Esophagus squamous epithelium (tissue), 5 donors: ENCODE results near the gene ATG14. TPM values are rescaled to one million over a fixed set of nuclear protein-coding genes. Genes with fewer than 3 reads are reported as not detected.
"Not testable (repeated sequence)": the region's sequence is repeated elsewhere in the genome, so short reads cannot be mapped to it uniquely, and the experiment has no call there.

Source experiments
- DNase-seq: peaks from one replicate; lab custom pipeline; 2025; lab: John Stamatoyannopoulos, UW
- H3K27ac ChIP-seq, 4 donors: fragments of 200-600 bp; sonication (generic); one replicate each; pipeline ENCODE4 v1.5.1; 2016 to 2019; ENCODE audit warnings: mild to moderate bottlenecking in 1 of 4
- H3K27me3 ChIP-seq, 4 donors: fragments of 200-600 bp; sonication (generic); 1 replicate in 3 of 4; 2 replicates in 1 of 4; pipeline versions ENCODE4 v1.5.1 to v1.6.0; 2017 to 2021; ENCODE audit warnings: antibody characterized with exemption in 1 of 4
- H3K36me3 ChIP-seq, 3 donors: fragments of 200-600 bp; sonication (generic); one replicate each; pipeline ENCODE4 v1.5.1; 2016 to 2019
- H3K4me1 ChIP-seq, 3 donors: fragments of 200-600 bp; sonication (generic); one replicate each; pipeline ENCODE4 v1.5.1; 2017 to 2019
- H3K4me3 ChIP-seq, 4 donors: fragments of 200-600 bp; sonication (generic); 1 replicate in 3 of 4; 2 replicates in 1 of 4; pipeline ENCODE4 v1.5.1; 2016 to 2019; ENCODE audit warnings: mild to moderate bottlenecking in 2 of 4, moderate library complexity in 1 of 4
- H3K9me3 ChIP-seq, 3 donors: fragments of 200-600 bp; sonication (generic); one replicate each; pipeline ENCODE4 v1.5.1; 2016 to 2019
- CTCF ChIP-seq, 6 experiments: fragments of 450-650 bp in 4 of 6; fragments of 200-600 bp in 2 of 6; sonication (generic) in 2 of 6; IDR thresholded peaks; one replicate each; pipeline ENCODE4 v1.5.1; 2016 to 2019; ENCODE audit warnings: antibody characterized with exemption in 6 of 6, mild to moderate bottlenecking in 4 of 6, moderate library complexity in 4 of 6
- POLR2A ChIP-seq, 4 donors: fragments of 450-650 bp; IDR thresholded peaks; one replicate each; pipeline ENCODE4 v1.6.1; 2017; ENCODE audit warnings: antibody characterized with exemption in 4 of 4, mild to moderate bottlenecking in 4 of 4, moderate library complexity in 3 of 4
- WGBS, 2 donors: methylation state at CpG; one replicate each; pipeline ENCODE4 v1.1.5; 2018; 5-methylcytosine and 5-hydroxymethylcytosine counted together
- intact Hi-C: fragments of 100-400 bp; cut with DNase I; formaldehyde crosslinking; loops from one replicate; pipeline ENCODE4 v1.15.0; 2022
- total RNA-seq, 4 donors: library from RNA; depleted of rRNA; stranded (reverse); fragments of >200 nt; gene quantifications; one replicate each; pipeline ENCODE4 v1.1.0, GENCODE V29; 2016
- donor health status: DM: yes; HTN: yes; CAD: no.

Gene ATG14
- total RNA-seq, 4 donors from 2014 or later, result 4.6 to 12.8 (median 7.5) TPM

DNA sequence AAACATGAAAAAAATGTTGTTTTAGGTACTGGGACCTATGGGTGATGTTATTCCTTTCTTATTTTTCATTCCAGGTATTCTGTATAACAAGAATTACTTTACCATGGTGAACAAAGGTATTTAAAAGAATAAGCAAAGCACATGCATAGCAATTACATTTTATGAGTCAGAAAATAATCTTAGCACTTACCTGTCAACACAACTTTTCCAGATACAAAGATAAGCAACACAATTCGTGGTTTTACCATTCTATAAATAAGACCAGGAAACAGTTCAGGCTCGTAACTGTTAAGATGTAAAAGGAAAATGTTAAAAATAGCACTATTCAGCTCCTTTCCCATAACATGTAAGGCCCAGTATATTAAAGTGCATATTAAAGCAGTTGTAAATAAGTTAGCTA is 12.3 kb upstream of the ATG14 start:
- Histone ChIP-seq H3K9me3 (no peaks in the 10 kb centered on the region), H3K36me3 (no peaks in the 10 kb centered on the region), H3K27ac (no peak overlapping the region), H3K4me1 (peaks cover 0 to 4% (median 0%) of the 10 kb centered on the region in 3 donors), H3K27me3 (no peaks in the 10 kb centered on the region), H3K4me3 (no peak overlapping the region)
- WGBS, 2 donors, result 24 to 36% methylated on average over 2 of the region's 2 CpGs
- no peak for TF ChIP-seq POLR2A (IDR thresholded peaks at IDR 0.05)
- no peak for TF ChIP-seq CTCF (IDR thresholded peaks at IDR 0.05)
- no peak for DNase-seq
- intact Hi-C loops, result no loop called here

DNA sequence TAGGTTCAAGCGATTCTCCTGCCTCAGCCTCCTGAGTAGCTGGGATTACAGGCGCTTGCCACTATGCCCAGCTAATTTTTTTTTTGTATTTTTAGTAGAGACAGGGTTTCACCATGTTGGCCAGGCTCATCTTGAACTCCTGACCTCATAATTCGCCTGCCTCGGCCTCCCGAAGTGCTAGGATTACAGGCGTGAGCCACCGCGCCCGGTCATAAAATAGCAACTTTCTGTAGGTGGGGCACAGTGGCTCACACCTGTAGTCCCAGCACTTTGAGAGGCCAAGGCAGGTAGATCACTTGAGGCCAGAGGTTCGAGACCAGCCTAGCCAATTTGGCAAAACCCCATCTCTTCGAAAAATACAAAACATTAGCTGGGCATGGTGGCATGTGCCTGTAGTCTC is 10.7 kb upstream of the ATG14 start:
- H3K36me3 ChIP-seq, intact Hi-C loops: not testable (repeated sequence)
- WGBS, 2 donors, result 91 to 94% methylated on average over 3 to 11 of the region's 11 CpGs

DNA sequence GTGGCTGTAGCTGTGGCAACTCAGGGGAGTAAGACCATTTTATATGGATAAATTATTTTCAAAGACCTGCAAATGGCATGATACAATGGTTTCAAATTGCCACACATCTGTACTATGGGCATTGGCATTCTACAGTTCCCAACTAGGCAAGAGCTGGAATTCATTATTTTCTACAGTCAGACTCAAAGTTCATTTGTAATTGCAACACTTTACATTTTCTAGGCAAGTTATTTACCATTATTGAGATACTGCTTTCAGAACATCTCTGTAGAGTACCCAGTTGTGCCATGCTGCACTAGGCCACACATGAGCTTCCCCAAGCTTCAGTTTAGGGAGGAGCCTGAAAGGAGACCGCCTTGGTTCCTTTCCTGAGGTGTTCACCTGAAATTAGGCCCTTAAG is 8.0 kb upstream of the ATG14 start:
- no peaks in the 10 kb centered on the region for H3K27me3 ChIP-seq
- no peak overlapping the region for H3K4me3 ChIP-seq
- DNase-seq, result no peak
- WGBS, 2 donors, result 80 to 100% methylated on average over 1 of the region's 1 CpG
- H3K9me3 ChIP-seq, result no peaks in the 10 kb centered on the region
- H3K27ac ChIP-seq, result no peak overlapping the region
- intact Hi-C loops, result no loop called here
- H3K4me1 ChIP-seq, result no peaks in the 10 kb centered on the region
- H3K36me3 ChIP-seq, result no peaks in the 10 kb centered on the region
- TF ChIP-seq POLR2A (IDR thresholded peaks at IDR 0.05) (no peak), CTCF (IDR thresholded peaks at IDR 0.05) (no peak)

More for the DNA sequence above, 10.7 kb upstream of the ATG14 start:
- H3K27me3 ChIP-seq, H3K4me1 ChIP-seq, H3K9me3 ChIP-seq, H3K4me3 ChIP-seq, H3K27ac ChIP-seq, DNase-seq: not testable (repeated sequence)

DNA sequence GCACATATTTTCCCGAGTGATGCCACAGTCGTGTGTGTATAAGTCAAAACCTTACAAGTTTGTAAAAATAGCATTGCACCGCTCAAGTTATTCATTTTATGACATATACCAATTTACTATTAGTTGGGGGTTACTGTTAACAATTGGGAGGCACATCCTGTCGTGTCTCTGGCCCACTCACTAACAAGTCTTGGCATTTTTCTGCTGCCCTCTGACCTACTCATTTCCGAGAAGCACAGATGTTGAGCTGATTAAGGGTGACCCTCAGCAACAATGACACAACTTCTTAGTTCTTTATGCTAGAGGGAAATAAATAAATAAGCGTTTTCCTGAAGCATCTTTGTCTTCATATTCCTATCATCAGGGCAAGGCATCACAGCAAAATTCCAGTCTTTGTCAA is 6.8 kb upstream of the ATG14 start:
- no peak overlapping the region for H3K27ac ChIP-seq
- DNase-seq, result no peak
- peaks cover 0 to 4% (median 0%) of the 10 kb centered on the region in 3 donors for H3K4me1 ChIP-seq
- intact Hi-C loops, result no loop called here
- no peak overlapping the region for H3K4me3 ChIP-seq
- no peaks in the 10 kb centered on the region for H3K36me3 ChIP-seq
- 47 to 52% methylated on average over 6 of the region's 6 CpGs for WGBS, 2 donors
- H3K27me3 ChIP-seq, result no peaks in the 10 kb centered on the region
- TF ChIP-seq CTCF (IDR thresholded peaks at IDR 0.05) (no peak), POLR2A (IDR thresholded peaks at IDR 0.05) (no peak)
- H3K9me3 ChIP-seq, result no peaks in the 10 kb centered on the region

DNA sequence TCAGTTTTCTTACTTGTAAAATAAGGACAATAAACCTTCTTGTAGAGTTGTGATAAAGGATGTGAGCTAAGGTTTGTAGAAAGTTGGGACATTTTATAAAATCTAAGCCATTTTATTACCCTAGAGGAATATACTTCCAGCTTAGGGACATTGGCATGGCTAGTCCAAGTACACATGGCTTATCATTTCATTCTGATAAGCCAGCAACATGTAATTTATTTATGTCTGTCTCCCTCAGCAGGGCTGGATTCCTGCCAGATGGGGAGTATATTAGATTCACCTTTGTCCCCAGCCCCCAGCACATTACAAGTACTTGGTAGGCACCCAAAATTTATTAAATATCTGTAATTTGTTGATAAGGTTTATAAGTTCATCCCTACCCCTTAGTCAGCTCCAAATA is 6.3 kb upstream of the ATG14 start:
- Histone ChIP-seq H3K9me3 (no peaks in the 10 kb centered on the region), H3K4me1 (peaks cover 0 to 9% (median 0%) of the 10 kb centered on the region in 3 donors), H3K27me3 (no peaks in the 10 kb centered on the region), H3K4me3 (no peak overlapping the region), H3K27ac (no peak overlapping the region), H3K36me3 (no peaks in the 10 kb centered on the region)
- intact Hi-C loops, result no loop called here
- DNase-seq, result no peak
- no peak for TF ChIP-seq CTCF (IDR thresholded peaks at IDR 0.05)
- no peak for TF ChIP-seq POLR2A (IDR thresholded peaks at IDR 0.05)

DNA sequence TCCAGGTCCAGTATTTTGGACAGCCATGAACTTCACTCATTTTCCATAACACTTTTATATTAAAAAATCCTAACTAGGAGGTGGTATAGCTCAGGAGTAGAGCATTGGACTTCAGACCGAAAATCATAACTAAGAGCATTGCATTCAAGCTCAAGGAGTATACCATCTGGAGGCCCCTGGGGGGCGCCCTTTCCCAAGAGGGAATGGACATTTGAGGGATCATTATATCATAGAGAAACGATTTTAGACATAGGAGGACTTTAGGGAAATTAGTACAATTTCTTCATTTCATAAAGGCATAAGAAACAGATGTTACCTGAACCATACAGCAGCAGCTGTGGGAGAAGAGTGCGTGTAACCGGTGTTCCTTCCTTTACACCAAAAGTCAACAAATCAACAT is 5.2 kb upstream of the ATG14 start:
- Histone ChIP-seq H3K9me3 (no peaks in the 10 kb centered on the region), H3K27me3 (no peaks in the 10 kb centered on the region), H3K4me1 (peaks cover 0 to 20% (median 0%) of the 10 kb centered on the region in 3 donors), H3K4me3 (no peak overlapping the region), H3K27ac (no peak overlapping the region), H3K36me3 (no peaks in the 10 kb centered on the region)
- intact Hi-C loops, result no loop called here
- no peak for DNase-seq
- WGBS, 2 donors, result 43 to 48% methylated on average over 5 of the region's 5 CpGs
- TF ChIP-seq CTCF (IDR thresholded peaks at IDR 0.05), result peak in 2 of 6 experiments; percentile 14 to 37
- no peak for TF ChIP-seq POLR2A (IDR thresholded peaks at IDR 0.05)
